Psoas muscle (tissue), 8 donors: Measurements from ENCODE around the gene COL27A1. TPM values are rescaled to one million over a fixed set of nuclear protein-coding genes. Genes with fewer than 3 reads are reported as not detected.

ENCODE experiments used
- ATAC-seq, 4 donors: fragments of 200-7000 bp; cut with Tn5 transposase; one replicate each; pipeline ENCODE4 v1.9.1; 2020; ENCODE audit warnings: moderate library complexity in 3 of 4, mild to moderate bottlenecking in 2 of 4
- DNase-seq, 2 donors: peaks; one replicate each; pipeline ENCODE4 v3.0.0-alpha.2; 2020
- H3K27ac ChIP-seq: fragments of 200-600 bp; one replicate; pipeline ENCODE4 v1.8.0; 2022
- H3K27me3 ChIP-seq, 3 donors: fragments of 200-600 bp in 1 of 3; one replicate each; pipeline versions ENCODE4 v1.6.1 to v1.8.0; 2013 to 2022; ENCODE audit warnings: low read length in 2 of 3, mild to moderate bottlenecking in 2 of 3, moderate library complexity in 1 of 3; ENCODE audit not compliant: insufficient read depth in 3 of 3
- H3K36me3 ChIP-seq, 2 donors: fragments of 200-600 bp in 1 of 2; one replicate each; pipeline versions ENCODE4 v1.6.1 to v1.8.0; 2013 to 2022; ENCODE audit warnings: low read depth in 1 of 2, mild to moderate bottlenecking in 1 of 2, moderate library complexity in 1 of 2; ENCODE audit not compliant: insufficient read depth in 1 of 2
- H3K4me1 ChIP-seq: fragments of 200-600 bp; one replicate; pipeline ENCODE4 v1.8.0; 2022
- H3K4me3 ChIP-seq: fragments of 200-600 bp; one replicate; pipeline ENCODE4 v1.8.0; 2022; ENCODE audit warnings: mild to moderate bottlenecking
- H3K9me3 ChIP-seq: fragments of 200-600 bp; one replicate; pipeline ENCODE4 v1.8.0; 2022
- WGBS, 3 donors: extraction: QIAGEN DNeasy Blood & Tissue Kit; methylation state at CpG; one replicate each; pipeline versions ENCODE4 v1.1.6 to v1.1.7; 2013; 5-methylcytosine and 5-hydroxymethylcytosine counted together
- intact Hi-C, 2 donors: fragments of 100-400 bp; cut with DNase I; formaldehyde crosslinking; loops; one replicate each; pipeline versions ENCODE4 v1.11.0 to v1.14.2; 2022
- polyA plus RNA-seq, 3 donors: library from polyadenylated mRNA; stranded (reverse); fragments of 200-250 nt; gene quantifications; one replicate each; pipeline ENCODE4 v1.2.3, GENCODE V29; 2013
- total RNA-seq, 4 donors: library from RNA; stranded (reverse); fragmentation: NEBNext Ultra II Directional in 2 of 4; extraction: Animal tissue kit (Norgen Biotek cat#: 25700) in 2 of 4; gene quantifications; one replicate each; pipeline versions ENCODE4 v1.2.1 to v1.2.4, GENCODE V29; 2021 to 2023
- TF ChIP-seq, protein P1 (sequence below): fragments of 200-600 bp; IDR thresholded peaks from one replicate; pipeline ENCODE4 v1.8.0; 2022; ENCODE audit warnings: antibody characterized with exemption
- donor health status: healthy with polysubstance abuse.
- donor health status: DM: no; HTN: no; CAD: no; lungs with moderate emphysema.
- donor health status: Bipolar disorder and iron deficiency.
- donor health status: healthy.
- donor health status: DM: yes; HTN: yes; CAD: no.
- donor health status: DM: no; HTN: no; CAD: no.
- donor health status: DM: no; HTN: no; CAD: no.
- donor health status: DM: yes; HTN: yes; CAD: no.

COL27A1 gene
- total and polyA plus RNA-seq, 7 donors: 1.1 to 8.5 (median 3.9) TPM

DNA sequence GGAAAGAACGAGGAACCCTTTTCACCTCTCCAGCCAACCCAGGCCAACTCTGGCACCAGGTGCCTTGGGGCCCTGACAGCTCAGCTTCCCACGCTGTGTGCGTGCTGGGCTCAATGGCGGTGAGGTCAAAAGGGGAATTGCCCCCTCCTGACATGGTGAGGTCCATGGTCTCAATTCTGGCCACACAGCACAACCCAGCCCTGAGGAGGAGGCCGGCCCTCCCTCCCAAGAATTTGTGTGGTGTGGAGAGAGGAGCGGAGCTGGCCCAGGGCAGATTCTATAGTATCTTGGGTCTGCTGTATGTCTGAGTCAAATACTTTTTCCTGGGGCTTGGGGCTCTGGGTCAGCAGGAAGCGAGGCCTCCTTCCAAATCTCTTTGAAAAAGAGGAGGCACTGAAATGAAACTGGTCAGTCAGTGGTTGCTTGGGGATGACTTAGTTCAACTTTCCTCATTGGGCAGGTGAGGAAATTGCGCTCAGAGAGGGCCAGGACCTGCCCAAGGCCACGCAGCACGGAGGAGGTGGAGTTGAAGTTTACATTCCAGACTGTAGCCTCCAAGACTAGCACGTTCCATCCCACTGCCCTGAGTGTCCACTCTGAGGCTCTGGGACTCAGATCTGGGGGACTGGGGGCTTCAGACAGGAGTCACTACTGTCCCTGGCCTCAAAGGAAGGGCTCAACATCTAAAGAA lies 15.6 kb downstream of the COL27A1 start:
- intact Hi-C loops: no loop called here
- no peaks in the 10 kb centered on the region for H3K9me3 ChIP-seq
- no peak overlapping the region for H3K27ac ChIP-seq
- 93 to 97% (median 94%) methylated on average over 11 of the region's 11 CpGs for WGBS, 3 donors
- H3K4me1 ChIP-seq: peaks cover 14% of the 10 kb centered on the region
- H3K27me3 ChIP-seq: no peaks in the 10 kb centered on the region
- TF ChIP-seq, protein P1, sequence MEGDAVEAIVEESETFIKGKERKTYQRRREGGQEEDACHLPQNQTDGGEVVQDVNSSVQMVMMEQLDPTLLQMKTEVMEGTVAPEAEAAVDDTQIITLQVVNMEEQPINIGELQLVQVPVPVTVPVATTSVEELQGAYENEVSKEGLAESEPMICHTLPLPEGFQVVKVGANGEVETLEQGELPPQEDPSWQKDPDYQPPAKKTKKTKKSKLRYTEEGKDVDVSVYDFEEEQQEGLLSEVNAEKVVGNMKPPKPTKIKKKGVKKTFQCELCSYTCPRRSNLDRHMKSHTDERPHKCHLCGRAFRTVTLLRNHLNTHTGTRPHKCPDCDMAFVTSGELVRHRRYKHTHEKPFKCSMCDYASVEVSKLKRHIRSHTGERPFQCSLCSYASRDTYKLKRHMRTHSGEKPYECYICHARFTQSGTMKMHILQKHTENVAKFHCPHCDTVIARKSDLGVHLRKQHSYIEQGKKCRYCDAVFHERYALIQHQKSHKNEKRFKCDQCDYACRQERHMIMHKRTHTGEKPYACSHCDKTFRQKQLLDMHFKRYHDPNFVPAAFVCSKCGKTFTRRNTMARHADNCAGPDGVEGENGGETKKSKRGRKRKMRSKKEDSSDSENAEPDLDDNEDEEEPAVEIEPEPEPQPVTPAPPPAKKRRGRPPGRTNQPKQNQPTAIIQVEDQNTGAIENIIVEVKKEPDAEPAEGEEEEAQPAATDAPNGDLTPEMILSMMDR: no peak
- ATAC-seq (no peak), DNase-seq (no peak)
- H3K36me3 ChIP-seq: no peaks in the 10 kb centered on the region
- H3K4me3 ChIP-seq: no peak overlapping the region

DNA sequence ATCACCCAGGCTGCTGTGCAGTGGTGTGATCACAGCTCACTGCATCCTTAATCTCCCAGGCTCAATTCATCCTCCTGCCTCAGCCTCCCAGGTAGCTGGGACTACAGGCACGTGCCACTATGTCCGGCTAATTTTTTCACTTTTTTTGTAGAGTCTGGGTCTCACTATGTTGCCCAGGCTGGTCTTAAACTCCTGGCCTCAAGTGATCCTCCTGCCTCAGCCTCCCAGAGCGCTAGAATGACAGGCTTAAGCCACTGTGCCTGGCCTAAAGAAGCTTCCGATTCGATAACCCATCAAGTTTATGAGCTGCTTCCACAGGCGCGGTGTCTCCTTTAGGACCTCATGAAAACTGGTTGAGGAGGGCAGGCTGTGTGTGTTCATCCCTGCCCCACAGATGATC lies 16.2 kb downstream of the COL27A1 start:
- no peak for DNase-seq
- H3K4me1 ChIP-seq: peaks cover 19% of the 10 kb centered on the region
- no peak for ATAC-seq
- WGBS, 3 donors: 95 to 98% (median 97%) methylated on average over 7 of the region's 7 CpGs
- intact Hi-C loops: no loop called here
- no peaks in the 10 kb centered on the region for H3K9me3 ChIP-seq
- H3K27ac ChIP-seq: no peak overlapping the region
- H3K27me3 ChIP-seq: no peaks in the 10 kb centered on the region
- H3K36me3 ChIP-seq: no peaks in the 10 kb centered on the region
- TF ChIP-seq, protein P1: no peak
- H3K4me3 ChIP-seq: no peak overlapping the region

DNA sequence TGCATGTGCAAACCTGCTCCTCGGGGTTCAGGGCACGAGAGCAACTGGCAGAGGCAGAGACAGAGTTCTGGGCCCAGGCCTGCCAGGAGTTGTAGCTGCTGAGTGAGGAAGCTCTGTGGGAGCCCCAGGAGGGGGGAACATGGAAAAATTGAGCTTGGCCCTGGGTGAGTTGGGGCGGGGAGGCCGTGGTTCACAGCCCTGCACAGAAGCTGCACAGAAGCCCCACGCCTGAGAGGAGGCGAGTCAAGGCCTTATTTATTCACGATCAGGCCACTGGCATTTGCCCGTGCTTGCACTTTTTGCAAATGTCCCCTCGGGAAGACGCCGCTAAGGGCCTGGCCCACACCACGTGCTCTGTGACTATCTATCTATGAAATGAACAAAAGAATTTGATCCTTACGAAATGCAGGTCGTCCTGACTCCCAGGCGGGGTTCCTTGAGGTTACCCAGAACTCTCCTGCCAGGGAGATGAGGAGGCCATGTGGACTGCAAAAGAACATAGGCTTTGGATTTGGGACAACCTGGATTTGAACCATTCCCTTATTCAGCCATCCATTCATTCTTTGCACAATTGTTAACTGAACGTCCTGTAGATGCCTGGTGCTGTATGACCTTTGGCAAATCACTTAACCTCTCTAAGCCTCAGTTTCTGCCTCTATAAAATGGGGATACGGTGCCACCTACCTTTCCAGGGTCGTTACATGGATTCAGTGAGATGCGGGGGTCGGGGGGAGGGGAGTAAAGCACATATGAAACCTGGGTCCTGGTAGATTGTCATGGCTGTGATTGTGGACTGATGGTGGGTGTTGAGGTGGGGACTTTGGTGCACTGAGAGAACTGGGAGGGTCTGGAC lies 17.9 kb downstream of the COL27A1 start:
- ATAC-seq (no peak), DNase-seq (no peak)
- Histone ChIP-seq H3K9me3 (no peaks in the 10 kb centered on the region), H3K27ac (no peak overlapping the region), H3K36me3 (no peaks in the 10 kb centered on the region), H3K27me3 (no peaks in the 10 kb centered on the region), H3K4me3 (no peak overlapping the region), H3K4me1 (peaks cover 37% of the 10 kb centered on the region)
- intact Hi-C loops: no loop called here
- TF ChIP-seq, protein P1: no peak
- WGBS, 3 donors: 71 to 80% (median 79%) methylated on average over 20 of the region's 20 CpGs

DNA sequence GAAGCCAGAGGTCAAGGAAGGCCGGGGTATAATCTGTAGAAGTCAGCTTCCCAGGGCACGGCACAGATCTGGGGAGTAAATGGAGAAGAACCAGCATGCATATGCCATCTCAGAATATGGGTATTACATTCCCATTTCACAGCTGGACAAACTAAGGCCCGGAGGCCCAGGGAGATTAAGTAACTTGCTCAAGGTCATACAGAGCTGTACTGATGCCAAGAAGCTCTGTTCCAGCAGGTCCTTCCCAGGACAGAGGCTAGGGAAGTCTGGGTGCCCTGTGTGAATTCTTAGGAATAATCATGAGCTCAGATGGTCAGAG lies 19.2 kb downstream of the COL27A1 start:
- H3K36me3 ChIP-seq: no peaks in the 10 kb centered on the region
- peak overlapping the region; percentile 77 for H3K27ac ChIP-seq
- no peak overlapping the region for H3K4me3 ChIP-seq
- 35 to 94% (median 51%) methylated on average over 3 of the region's 3 CpGs for WGBS, 3 donors
- H3K9me3 ChIP-seq: no peaks in the 10 kb centered on the region
- H3K4me1 ChIP-seq: peaks cover 50% of the 10 kb centered on the region
- H3K27me3 ChIP-seq: no peaks in the 10 kb centered on the region
- DNase-seq (no peak), ATAC-seq (no peak)
- intact Hi-C loops: no loop called here
- TF ChIP-seq, protein P1: no peak
